ENCODE results near the gene PLSCR3. TPM values are rescaled to one million over a fixed set of nuclear protein-coding genes. Genes with fewer than 3 reads are reported as not detected.

PLSCR3 gene
- 74.1 and 82.8 TPM in 2 replicates for total RNA-seq

DNA sequence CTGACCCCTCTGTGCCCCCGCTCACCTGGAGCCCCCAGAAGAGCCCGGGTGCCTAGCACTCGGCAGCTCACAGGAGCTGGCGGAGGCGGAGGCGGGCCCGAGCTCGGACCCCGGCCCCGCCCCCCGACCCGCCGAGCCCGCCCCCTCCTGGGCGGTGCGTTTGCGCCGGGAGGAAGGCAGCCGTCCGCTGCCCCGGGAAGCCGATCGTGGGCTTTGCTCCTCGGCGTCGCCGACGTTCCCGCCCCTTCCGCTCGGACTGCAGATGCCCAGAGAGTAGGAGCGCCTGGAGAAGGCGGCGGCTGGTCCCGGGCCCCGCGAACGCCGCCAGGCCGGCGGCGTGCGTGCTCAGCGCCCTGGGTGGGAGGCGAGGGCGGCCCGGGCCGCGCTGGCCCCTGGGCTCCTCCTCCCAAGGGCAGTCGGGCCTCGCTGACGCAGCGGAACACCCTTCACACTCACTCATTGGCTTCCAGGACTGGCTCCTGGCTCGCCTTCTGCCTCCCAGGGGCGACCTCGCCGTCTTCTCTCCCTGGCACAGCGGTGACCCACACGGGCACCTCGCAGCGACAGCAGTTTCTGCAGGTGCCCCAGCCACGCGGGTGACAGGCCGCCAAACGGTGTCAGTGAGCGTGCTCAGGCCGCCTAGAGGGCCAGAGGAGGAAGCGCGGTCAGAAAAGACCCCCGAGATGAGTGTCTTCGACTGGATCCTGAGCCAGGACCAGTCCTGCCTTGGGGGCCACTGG lies at the start of gene PLSCR3:
Gene PLSCR3 (minus strand): TSS at position 74 of the 740 bp plus-strand sequence. CDS start 415 bp downstream, outside the sequence.
- no peak for DNase-seq (ENCODE audit: extremely low read depth, low read depth, low spot score)

DNA sequence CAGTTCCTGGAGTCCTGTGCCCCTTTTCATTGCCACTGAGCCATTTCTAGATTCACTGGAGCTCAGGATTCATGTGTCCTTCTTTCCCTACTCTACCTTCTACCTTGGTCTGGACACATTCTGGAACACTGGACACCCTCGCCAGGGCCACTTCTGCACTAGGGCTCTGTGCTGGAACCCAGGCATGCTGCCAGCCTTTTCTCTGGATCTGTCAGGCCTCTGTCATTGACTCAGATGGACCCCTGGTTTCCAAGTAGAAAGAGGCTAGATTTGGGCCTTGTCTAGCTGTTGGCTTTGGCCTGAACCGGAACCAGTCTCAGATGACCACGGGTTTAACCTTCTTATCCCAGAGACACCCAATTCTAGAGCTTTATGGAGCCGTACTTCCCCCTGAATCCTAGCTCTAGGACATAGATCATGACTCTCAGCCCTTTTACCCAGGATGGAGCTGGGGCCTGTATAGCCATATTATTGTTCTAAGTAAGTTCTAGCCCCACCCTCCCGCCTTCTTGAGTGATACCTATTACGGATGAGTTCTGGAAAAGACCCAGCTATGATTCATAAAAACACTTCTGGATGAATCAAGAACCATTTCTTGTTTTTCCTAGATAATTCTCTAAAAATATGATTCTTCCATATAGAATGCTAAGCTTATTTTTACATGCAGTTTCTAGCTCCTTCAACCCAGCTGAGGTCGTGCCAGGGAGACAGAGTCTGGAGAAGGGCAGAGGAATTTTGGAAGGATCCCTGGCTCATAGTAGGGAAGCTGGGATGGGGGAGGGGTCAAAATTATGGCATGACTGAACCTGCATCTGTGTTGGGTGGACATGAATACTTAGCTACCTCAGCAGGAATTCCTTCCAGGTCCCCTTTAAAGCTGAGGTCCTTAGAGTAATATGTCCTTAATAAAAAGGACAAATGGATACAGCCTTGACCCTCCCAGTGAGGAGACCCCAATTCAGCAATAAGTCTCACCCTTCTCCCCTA lies 49.5 kb upstream of the PLSCR3 start:
- no peak for DNase-seq (ENCODE audit: extremely low read depth, low read depth, low spot score)

DNA sequence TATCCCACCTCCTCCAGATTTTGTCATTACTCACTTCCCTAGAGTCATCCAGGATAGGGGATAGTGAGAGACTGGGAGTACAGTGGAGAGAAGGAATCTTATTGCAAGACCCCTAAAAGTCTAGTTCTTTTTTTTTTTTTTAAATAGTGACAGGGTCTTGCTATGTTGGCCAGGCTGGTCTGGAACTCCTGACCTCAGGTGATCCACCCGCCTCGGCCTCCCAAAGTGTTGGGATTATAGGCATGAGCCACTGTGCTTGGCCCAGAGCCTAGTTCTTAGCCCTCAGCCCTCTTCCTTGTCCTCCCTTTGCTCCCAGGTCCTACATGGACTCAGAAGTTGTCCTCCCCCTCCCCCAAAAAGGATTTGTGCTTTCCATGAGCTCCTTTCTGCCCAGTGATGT lies 47.8 kb upstream of the PLSCR3 start:
- no peak for DNase-seq (ENCODE audit: extremely low read depth, low read depth, low spot score)

DNA sequence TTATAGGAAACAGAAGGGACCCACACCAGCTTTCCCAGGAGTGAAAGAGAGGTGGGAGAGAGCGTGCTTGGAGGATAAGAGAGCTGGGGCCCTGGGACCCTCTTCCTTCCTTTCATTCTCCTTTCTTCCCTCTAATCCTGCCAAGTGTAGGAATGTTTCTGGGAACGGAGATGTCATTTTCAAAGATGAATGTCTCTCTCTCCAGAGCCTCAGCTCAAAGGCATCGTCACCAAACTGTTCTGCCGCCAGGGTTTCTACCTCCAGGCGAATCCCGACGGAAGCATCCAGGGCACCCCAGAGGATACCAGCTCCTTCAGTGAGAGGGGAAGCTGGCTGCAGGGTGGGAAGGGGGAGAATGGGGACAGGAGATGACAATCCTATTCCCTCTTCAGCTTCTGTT lies 46.9 kb upstream of the PLSCR3 start:
- no peak for DNase-seq (ENCODE audit: extremely low read depth, low read depth, low spot score)

DNA sequence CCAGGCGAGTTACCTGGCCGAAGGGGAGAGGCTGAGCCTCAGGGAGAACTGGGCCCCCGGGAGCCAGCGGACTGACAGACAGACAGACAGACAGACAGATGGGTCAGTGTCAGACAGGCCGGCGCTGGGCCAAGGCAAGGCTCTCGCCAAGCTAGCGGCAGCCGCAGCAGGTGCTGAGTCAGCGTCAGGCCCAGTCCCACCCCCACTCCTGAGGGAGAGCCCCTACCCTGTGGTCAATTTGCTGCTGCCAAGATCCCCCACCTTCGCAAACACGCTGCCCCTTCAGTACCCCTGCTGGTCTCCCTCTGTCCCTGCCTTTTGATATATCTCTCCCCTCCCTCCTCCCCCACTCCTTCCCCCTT lies 46.5 kb upstream of the PLSCR3 start:
- no peak for DNase-seq (ENCODE audit: extremely low read depth, low read depth, low spot score)

DNA sequence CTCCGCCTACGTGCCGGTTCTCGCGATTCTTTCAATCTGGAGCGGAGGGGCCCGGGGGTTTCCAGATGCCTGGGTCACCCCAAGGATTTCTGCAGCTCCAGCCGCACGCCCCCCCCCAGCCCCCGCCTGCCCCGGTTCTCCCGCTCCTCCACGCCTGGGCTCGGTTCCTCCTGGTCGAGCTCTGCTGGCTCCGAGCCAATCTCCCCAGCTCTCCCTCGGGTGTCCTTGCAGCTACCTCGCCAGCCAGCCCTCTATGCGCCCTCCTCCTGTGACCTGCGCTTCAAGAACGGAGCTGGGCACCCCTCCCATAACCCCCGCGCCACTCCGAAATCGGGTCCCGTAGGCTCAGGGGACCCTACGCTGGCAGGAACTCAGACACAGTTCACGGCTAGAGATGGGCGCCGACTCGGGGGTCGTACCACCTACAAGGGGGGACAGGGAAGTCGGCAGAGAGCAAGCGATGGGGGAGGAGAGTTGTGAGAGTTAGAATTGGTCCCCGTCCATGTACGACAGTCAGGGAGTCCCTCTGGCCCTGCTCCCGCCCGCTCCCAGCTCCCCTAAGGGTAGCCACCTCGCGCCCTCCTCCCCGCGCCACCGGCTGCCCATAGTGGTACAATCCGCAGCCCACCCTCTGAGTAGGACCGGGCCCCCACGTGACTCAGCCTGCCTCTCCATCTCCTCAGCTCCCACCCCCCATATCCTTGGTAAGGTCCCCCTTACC lies 45.9 kb upstream of the PLSCR3 start:
- no peak for DNase-seq (ENCODE audit: extremely low read depth, low read depth, low spot score)

DNA sequence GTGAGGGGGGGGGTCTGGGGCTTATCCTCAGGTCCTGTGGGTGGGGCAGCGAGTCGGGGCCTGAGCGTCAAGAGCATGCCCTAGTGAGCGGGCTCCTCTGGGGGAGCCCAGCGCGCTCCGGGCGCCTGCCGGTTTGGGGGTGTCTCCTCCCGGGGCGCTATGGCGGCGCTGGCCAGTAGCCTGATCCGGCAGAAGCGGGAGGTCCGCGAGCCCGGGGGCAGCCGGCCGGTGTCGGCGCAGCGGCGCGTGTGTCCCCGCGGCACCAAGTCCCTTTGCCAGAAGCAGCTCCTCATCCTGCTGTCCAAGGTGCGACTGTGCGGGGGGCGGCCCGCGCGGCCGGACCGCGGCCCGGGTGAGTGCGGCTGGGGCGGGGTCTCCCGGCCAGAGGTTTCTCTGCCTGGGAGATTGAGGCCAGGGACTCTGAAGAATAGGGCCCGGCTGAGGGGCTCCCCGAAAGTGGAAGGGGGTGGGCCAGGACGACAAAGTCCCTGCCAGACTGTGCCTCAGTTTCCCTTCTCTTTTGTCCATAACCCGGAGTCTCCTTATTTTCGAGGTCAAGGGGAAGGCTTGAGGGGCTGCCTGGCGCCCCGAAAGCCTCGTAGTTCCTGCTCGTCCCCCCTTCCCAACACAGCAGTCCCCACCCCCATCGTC lies 45.3 kb upstream of the PLSCR3 start, which contains the start of gene FGF11:
Gene FGF11 (plus strand): TSS at position 51 of the 651 bp plus-strand sequence. CDS start 109 bp downstream, at position 160.
- no peak for DNase-seq (ENCODE audit: extremely low read depth, low read depth, low spot score)

DNA sequence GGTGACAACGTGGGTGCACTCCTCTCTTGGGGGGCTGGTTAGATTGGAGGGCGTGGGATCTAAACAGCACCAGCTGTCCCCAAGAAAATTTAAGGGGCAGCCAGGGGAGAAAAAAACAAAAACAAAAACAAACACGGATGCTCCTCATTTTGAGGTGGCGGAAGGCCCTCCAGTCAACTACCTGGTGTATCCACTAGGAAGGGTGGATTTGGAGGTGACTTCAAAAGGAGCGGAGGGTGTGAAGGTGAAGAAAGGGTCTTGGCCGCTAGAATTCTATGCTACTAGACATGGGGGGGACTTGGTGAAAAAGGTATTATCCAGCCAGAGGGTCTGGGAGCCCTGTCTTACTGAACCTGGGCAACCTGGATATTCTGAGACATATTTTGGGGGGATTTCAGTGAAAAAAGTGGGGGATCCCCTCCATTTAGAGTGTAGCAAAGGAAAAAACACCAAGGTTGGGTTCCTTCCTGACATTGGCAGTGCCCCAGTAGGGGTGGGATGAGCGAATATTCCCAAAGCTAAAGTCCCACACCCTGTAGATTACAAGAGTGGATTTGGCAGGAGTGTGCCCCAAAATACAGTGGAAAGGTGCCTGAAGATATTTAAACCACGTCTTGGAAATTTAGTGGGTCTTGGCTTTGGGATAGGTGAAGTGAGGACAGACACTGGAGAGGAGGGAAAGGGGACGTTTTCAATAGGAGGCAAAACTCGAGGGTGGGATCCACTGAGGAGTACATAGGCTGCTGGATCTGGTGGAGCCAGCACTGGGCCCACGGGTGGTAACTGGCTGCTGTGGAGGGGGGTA lies 44.5 kb upstream of the PLSCR3 start:
- DNase-seq (ENCODE audit: extremely low read depth, low read depth, low spot score), result no peak

DNA sequence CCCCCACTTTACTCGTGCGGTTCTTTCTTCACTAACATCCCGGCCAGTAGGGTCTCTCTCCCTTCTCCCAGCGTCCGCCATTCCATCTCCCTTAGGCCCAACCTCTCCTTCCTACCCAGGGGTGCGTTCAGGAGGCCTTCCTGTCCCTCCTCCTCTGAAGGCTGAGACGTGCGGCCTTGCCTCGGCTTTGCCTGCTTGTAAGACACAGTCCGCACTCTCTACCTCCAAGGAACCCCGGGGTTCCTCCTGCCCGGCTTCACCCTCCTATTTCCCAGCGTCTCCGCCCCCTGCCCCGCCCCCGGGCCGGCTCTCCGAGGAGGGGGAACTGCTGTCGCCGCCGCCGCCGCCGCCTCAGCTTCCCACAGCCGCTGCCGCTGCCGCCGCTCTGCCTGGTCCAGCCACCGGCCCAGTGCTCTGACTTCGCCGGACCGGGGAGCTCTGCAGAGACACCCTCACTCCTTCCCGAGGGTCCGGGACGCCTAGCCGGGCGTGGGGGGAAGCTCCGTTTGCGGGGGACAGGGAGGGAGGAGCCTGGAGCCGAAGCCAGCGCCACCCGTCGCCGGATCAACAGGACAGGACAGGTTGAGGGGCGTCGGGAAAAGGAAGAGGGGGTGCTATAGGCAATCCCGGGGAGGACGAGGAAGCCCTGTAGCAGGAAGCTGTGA lies 43.8 kb upstream of the PLSCR3 start:
- DNase-seq (ENCODE audit: extremely low read depth, low read depth, low spot score), result no peak

DNA sequence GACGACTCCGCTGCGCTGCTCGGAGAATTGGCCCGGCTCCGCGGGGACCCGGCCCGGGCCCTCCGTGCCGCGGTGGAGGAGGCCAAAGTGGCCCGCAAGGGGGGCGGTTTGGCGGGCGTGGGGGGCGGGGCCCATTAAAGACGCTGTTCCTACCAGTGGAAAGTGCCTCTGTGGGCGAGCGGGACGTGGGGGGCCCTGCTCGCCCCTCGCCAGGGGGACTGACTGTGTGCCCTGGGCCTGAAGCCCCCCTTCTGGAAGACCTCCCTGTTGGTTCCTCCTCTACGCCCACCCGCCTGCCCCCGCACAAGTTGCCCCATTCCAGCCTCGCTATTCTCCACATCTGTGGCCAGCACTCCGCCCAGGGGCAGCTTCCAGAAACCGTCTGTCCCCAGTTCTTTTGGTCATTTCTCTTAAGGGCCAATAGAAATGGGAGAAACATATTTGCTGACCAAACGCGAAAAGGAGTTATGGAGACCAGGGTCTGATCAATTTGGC lies 43.1 kb upstream of the PLSCR3 start:
- DNase-seq (ENCODE audit: extremely low read depth, low read depth, low spot score), result no peak

DNA sequence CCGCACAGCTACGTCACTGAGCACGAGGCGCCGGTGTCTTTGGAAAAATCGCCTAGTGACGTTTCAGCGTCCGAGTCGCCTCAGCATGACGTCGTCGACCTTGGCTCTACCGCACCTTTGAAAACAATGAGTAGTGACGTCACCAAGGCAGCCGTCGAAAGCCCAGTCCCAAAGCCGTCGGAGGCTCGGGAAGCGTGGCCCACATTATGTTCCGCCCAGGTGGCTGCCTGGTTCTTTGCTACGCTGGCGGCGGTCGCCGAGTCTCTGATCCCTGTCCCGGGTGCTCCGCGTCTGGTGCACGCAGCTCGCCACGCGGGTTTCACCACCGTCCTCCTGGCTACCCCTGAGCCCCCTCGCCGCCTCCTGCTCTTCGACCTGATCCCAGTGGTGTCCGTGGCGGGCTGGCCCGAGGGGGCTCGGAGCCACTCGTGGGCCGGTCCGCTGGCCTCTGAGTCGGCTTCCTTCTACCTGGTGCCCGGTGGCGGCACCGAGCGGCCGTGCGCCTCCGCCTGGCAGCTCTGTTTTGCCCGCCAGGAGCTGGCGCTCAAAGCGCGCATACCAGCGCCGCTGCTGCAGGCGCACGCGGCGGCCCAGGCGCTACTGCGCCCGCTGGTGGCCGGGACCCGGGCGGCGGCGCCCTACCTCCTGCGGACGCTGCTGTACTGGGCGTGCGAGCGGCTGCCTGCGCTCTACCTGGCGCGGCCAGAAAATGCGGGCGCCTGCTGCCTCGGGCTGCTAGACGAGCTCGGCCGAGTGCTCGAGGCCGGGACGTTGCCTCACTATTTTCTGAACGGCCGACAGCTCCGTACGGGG lies 42.4 kb upstream of the PLSCR3 start:
- no peak for DNase-seq (ENCODE audit: extremely low read depth, low read depth, low spot score)

DNA sequence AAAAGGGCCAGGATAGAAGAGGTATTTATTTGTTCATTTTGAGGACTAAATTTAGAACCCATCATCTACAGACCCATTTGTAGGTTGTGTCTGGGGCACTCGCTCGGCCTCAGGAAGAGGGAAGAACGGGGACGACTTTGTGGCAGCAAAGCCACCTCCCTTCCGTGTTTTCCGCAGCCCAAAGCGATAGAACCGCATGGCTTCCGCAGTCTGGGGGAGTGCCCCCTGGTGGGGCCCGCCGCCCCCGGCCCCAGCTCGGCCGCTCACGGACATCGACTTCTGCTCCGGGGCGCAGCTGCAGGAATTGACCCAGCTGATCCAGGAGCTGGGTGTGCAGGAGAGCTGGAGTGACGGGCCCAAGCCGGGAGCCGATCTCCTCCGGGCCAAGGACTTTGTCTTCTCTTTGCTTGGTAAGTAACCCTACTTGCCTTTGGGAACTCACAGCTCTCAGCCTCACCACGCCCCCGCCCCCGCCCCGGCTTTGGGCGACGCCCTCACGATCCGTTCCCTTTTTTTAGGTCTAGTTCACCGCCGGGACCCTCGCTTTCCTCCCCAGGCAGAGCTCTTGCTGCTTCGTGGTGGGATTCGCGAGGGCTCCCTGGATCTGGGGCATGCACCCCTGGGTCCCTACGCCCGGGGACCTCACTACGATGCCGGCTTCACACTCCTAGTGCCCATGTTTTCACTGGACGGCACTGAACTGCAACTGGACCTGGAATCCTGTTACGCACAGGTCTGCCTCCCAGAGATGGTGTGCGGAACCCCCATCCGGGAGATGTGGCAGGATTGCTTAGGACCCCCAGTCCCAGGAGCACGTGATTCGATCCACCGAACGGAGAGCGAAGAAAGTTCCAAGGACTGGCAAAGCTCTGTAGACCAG lies 41.6 kb upstream of the PLSCR3 start:
- DNase-seq (ENCODE audit: extremely low read depth, low read depth, low spot score), result no peak

DNA sequence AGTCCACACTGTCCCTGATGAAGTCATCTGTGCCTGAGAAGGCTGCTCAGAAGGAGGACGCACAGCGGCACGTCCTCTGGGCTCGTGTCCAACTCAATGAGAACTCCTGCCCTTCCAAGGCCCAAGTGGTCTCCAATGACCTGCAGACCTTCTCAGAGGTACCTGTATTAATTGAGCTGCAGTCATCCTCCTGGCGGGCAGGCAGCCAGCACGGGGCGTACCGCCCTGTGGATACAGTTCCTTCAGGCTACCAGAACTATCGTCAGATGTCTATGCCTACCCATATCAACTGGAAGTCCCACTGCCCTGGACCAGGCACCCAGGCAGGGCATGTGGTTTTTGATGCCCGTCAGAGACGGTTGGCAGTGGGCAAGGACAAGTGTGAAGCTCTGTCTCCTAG lies 38.0 kb upstream of the PLSCR3 start:
- DNase-seq (ENCODE audit: extremely low read depth, low read depth, low spot score), result no peak

DNA sequence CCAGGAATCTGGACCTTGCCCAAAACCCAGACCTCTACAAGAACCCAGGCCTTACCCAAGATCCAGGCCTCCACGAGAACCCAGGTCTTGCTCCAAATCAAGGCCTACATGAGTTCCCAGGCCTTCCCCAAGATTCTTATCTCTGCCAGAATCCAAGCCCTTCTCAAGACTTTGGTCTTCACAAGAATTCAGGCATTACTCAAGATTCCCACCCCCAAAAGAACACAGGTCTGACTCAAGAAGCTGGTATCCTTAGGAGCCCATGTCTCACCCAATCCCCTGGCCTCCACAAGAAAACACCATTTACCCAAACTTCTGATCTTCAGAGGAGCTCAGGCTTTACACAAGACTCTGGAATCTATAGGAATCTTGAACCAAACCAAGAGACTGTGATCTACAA lies 36.9 kb upstream of the PLSCR3 start:
- no peak for DNase-seq (ENCODE audit: extremely low read depth, low read depth, low spot score)

DNA sequence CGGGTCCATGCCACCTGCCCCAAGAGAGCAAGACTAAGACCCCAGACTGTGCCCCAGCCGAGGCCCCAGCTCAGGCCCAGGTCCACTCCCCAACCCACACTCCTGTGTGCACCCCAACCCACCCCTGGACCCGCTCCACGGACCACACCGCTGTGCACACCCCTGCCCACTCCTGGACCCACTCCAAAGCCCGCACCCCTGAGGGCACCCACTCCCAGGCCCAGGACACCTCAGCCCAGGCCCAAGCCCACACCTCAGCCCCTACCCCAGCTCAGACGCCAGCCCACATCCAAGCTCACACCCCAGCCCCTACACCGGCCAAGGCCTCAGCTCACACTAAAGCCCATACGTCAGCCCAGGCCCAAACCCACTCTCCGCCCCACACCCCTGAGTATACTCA lies 35.4 kb upstream of the PLSCR3 start:
- DNase-seq (ENCODE audit: extremely low read depth, low read depth, low spot score), result no peak

DNA sequence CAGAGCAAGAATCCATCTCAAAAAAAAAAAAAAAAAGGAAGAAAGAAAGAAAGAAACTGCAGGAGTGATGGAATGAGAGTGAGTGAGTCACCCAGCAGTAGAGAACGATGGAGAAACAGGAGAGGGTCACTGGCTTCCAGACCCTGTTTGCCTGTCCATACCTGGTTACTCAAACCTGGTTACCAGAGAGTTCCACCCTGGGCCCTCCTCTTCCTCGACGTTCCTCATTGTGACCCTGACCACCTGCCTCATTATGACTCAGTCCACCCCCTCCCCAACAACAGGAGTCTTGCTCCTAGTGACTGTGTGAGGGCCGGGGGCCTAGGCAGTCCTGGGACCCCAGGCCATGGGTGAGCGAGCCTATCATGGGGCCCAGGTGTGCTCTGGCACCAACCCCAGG lies 34.2 kb upstream of the PLSCR3 start, which contains the start of gene SPEM3:
Gene SPEM3 (plus strand): TSS at position 301 of the 400 bp plus-strand sequence. CDS start 46 bp downstream, at position 347.
- DNase-seq (ENCODE audit: extremely low read depth, low read depth, low spot score), result no peak

DNA sequence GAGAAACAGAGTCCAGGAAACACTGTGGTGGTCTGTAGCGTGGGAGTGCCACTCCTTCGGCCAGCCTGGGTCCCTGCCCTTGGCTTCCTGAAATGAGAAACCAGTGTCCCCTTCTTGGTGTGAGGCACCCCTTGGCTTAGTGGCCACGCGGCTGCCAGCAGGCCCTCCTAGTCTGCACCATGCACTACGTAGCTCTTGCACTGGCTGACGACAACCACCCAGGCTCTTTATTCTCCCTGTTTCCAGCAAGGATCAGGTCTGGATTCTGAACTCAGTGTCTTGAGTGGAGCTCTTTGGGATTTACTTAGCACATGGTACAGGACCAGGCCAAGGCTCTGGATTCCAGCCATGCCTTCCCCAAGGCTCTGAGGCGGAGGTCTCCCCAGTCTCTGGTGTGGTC lies 33.2 kb upstream of the PLSCR3 start:
- no peak for DNase-seq (ENCODE audit: extremely low read depth, low read depth, low spot score)

Data from glomerular endothelial cell (primary cell).